H9 (cell line): ENCODE results near the gene TMEM38A. TPM values are rescaled to one million over a fixed set of nuclear protein-coding genes. Genes with fewer than 3 reads are reported as not detected.
A peak's percentile ranks its signal among the peaks of the same experiment; 100 is the strongest.
"Not testable (repeated sequence)": the region's sequence is repeated elsewhere in the genome, so short reads cannot be mapped to it uniquely, and the experiment has no call there.

Experiments
- DNase-seq: peaks from one replicate; pipeline ENCODE4 v3.0.0-alpha.2; 2017
- H2AFZ ChIP-seq: one replicate; pipeline ENCODE4 v1.6.1; 2013; ENCODE audit warnings: mild to moderate bottlenecking, low read length, control low read depth, moderate library complexity
- H2AK5ac ChIP-seq: 2 replicates; pipeline ENCODE4 v1.6.1; 2013; ENCODE audit warnings: low read length, control low read depth, mixed read lengths; ENCODE audit not compliant: insufficient read length
- H2BK120ac ChIP-seq: one replicate; pipeline ENCODE4 v1.6.1; 2013; ENCODE audit warnings: low read depth, mild to moderate bottlenecking, low read length, control low read depth, inconsistent platforms; ENCODE audit not compliant: poor library complexity, severe bottlenecking
- H2BK12ac ChIP-seq: 2 replicates; pipeline ENCODE4 v1.6.1; 2013; ENCODE audit warnings: low read length, control low read depth, mixed read lengths, low read depth; ENCODE audit not compliant: insufficient read length
- H2BK15ac ChIP-seq: 2 replicates; pipeline ENCODE4 v1.6.1; 2013; ENCODE audit warnings: low read depth, low read length, control low read depth
- H2BK20ac ChIP-seq: one replicate; pipeline ENCODE4 v1.6.1; 2013; ENCODE audit warnings: low read depth, mild to moderate bottlenecking, low read length, control low read depth, inconsistent platforms; ENCODE audit not compliant: poor library complexity, severe bottlenecking
- H2BK5ac ChIP-seq: 2 replicates; pipeline ENCODE4 v1.6.1; 2013; ENCODE audit warnings: low read length, control low read depth, mixed read lengths; ENCODE audit not compliant: insufficient read length
- H3K14ac ChIP-seq: 2 replicates; pipeline ENCODE4 v1.6.1; 2013; ENCODE audit warnings: low read length, control low read depth; ENCODE audit not compliant: insufficient read depth
- H3K18ac ChIP-seq: 2 replicates; pipeline ENCODE4 v1.6.1; 2013; ENCODE audit warnings: low read depth, mild to moderate bottlenecking, mixed read lengths, low read length, control low read depth; ENCODE audit not compliant: insufficient read length
- H3K23ac ChIP-seq: 2 replicates; pipeline ENCODE4 v1.6.1; 2013; ENCODE audit warnings: low read length, control low read depth, mixed read lengths, low read depth; ENCODE audit not compliant: insufficient read length
- H3K23me2 ChIP-seq: 2 replicates; pipeline ENCODE4 v1.6.1; 2013; ENCODE audit warnings: low read depth, mild to moderate bottlenecking, mixed read lengths, low read length, control low read depth; ENCODE audit not compliant: insufficient read length, poor library complexity, severe bottlenecking
- H3K27ac ChIP-seq: 2 replicates; pipeline ENCODE4 v1.5.1; 2013; ENCODE audit warnings: low read length, control low read depth, mixed read lengths, low read depth; ENCODE audit not compliant: insufficient read length
- H3K27me3 ChIP-seq: 2 replicates; pipeline ENCODE4 v1.6.1; 2013; ENCODE audit warnings: low read length, control low read depth, inconsistent platforms; ENCODE audit not compliant: insufficient read depth
- H3K4ac ChIP-seq: 2 replicates; pipeline ENCODE4 v1.6.1; 2013; ENCODE audit warnings: low read depth, mild to moderate bottlenecking, control low read depth, inconsistent platforms, low read length, moderate library complexity
- H3K4me1 ChIP-seq: 2 replicates; pipeline ENCODE4 v1.6.1; 2013; ENCODE audit warnings: low read length, control low read depth, inconsistent platforms; ENCODE audit not compliant: insufficient read depth
- H3K4me2 ChIP-seq: 2 replicates; pipeline ENCODE4 v1.6.1; 2013; ENCODE audit warnings: low read length, control low read depth, mixed read lengths; ENCODE audit not compliant: insufficient read length, insufficient read depth
- H3K56ac ChIP-seq: 2 replicates; pipeline ENCODE4 v1.6.1; 2013; ENCODE audit warnings: low read depth, mild to moderate bottlenecking, mixed read lengths, low read length, control low read depth; ENCODE audit not compliant: insufficient read length
- H3K79me1 ChIP-seq: 2 replicates; pipeline ENCODE4 v1.6.1; 2013; ENCODE audit warnings: low read depth, mild to moderate bottlenecking, moderate library complexity, low read length, control low read depth, inconsistent platforms; ENCODE audit not compliant: insufficient read depth, poor library complexity, severe bottlenecking
- H3K79me2 ChIP-seq: 2 replicates; pipeline ENCODE4 v1.6.1; 2013; ENCODE audit warnings: low read length, control low read depth, inconsistent platforms; ENCODE audit not compliant: insufficient read depth
- H3K9ac ChIP-seq: 2 replicates; pipeline ENCODE4 v1.6.1; 2013; ENCODE audit warnings: low read length, control low read depth, mixed read lengths; ENCODE audit not compliant: insufficient read length; ENCODE audit errors: extremely low read depth
- H3K9me3 ChIP-seq: one replicate; pipeline ENCODE4 v1.6.1; 2013; ENCODE audit warnings: low read depth, low read length, inconsistent platforms; ENCODE audit not compliant: control insufficient read depth
- H3T11ph ChIP-seq: one replicate; pipeline ENCODE4 v1.6.1; 2013; ENCODE audit warnings: mild to moderate bottlenecking, low read length, control low read depth, inconsistent platforms
- H4K20me1 ChIP-seq: one replicate; pipeline ENCODE4 v1.6.1; 2013; ENCODE audit not compliant: control insufficient read depth, insufficient read length, insufficient read depth
- H4K5ac ChIP-seq: 2 replicates; pipeline ENCODE4 v1.6.1; 2013; ENCODE audit warnings: low read depth, mild to moderate bottlenecking, mixed read lengths, low read length, control low read depth; ENCODE audit not compliant: insufficient read length
- H4K8ac ChIP-seq: replicated peaks from 2 replicates; pipeline ENCODE4 v1.6.1; 2013; ENCODE audit warnings: low read length, control low read depth, mixed read lengths, low read depth; ENCODE audit not compliant: insufficient read length
- H4K91ac ChIP-seq: 2 replicates; pipeline ENCODE4 v1.6.1; 2013; ENCODE audit warnings: low read depth, mild to moderate bottlenecking, moderate library complexity, mixed read lengths, low read length, control low read depth; ENCODE audit not compliant: insufficient read length
- H3K27ac Mint-ChIP-seq, 3 experiments: 2 replicates in 2 of 3; 3 replicates in 1 of 3; pipeline ENCODE4 v1.8.0; 2020 to 2021; ENCODE audit warnings: mixed read lengths in 3 of 3, mild to moderate bottlenecking in 1 of 3, moderate library complexity in 1 of 3
- H3K27me3 Mint-ChIP-seq: 2 replicates; pipeline ENCODE4 v1.8.0; 2021; ENCODE audit warnings: low read depth, mild to moderate bottlenecking, moderate library complexity, mixed read lengths
- H3K36me3 Mint-ChIP-seq, 3 experiments: 2 replicates in 2 of 3; 3 replicates in 1 of 3; pipeline ENCODE4 v1.8.0; 2020 to 2021; ENCODE audit warnings: low read depth in 3 of 3, mixed read lengths in 3 of 3; ENCODE audit not compliant: insufficient read depth in 1 of 3
- H3K4me1 Mint-ChIP-seq, 2 experiments: 2 replicates each; pipeline ENCODE4 v1.8.0; 2020; ENCODE audit warnings: mixed read lengths in 2 of 2
- H3K4me3 Mint-ChIP-seq, 2 experiments: 2 replicates in 1 of 2; 3 replicates in 1 of 2; pipeline ENCODE4 v1.8.0; 2020 to 2021; ENCODE audit warnings: mild to moderate bottlenecking in 2 of 2, mixed read lengths in 2 of 2, moderate library complexity in 1 of 2
- H3K9me3 Mint-ChIP-seq, 2 experiments: 2 replicates in 1 of 2; 3 replicates in 1 of 2; pipeline ENCODE4 v1.8.0; 2020; ENCODE audit warnings: mild to moderate bottlenecking in 2 of 2, mixed read lengths in 2 of 2, moderate library complexity in 1 of 2
- CTCF ChIP-seq: fragments of 200-600 bp; sonication (generic); conservative IDR thresholded peaks from 3 replicates; pipeline ENCODE4 v1.8.0; 2021; ENCODE audit warnings: antibody characterized with exemption, mild to moderate bottlenecking
- whole genome bisulfite sequencing: extraction: QIAGEN DNeasy Blood & Tissue Kit; methylation state at CpG from one replicate; pipeline ENCODE4 v1.1.7; 2013; ENCODE audit warnings: missing lambda C conversion rate, low lambda C conversion rate, mixed read lengths; ENCODE audit not compliant: insufficient read length; ENCODE audit errors: extremely low coverage; 5-methylcytosine and 5-hydroxymethylcytosine counted together
- total RNA-seq: library from RNA; stranded (reverse); gene quantifications from 2 replicates; pipeline ENCODE4 v1.2.1, GENCODE V29; 2021

The TMEM38A gene
- total RNA-seq, 1 experiment from 2014 or later = 7.4 TPM

- no peak overlapping the region for H4K5ac ChIP-seq
- H3K27ac Mint-ChIP-seq = no peak overlapping the region
- no peaks in the 10 kb centered on the region for H3K9me3 ChIP-seq
- H3K36me3 Mint-ChIP-seq = peaks cover 0 to 4% (median 0%) of the 10 kb centered on the region in 3 experiments; a peak in 3 of 7 replicates
- H3K79me2 ChIP-seq = no peaks in the 10 kb centered on the region
- H4K91ac ChIP-seq = no peak overlapping the region
- H2AFZ ChIP-seq = no peak overlapping the region
- no peak overlapping the region for H3K18ac ChIP-seq
- no peak overlapping the region for H2BK5ac ChIP-seq
- no peak overlapping the region for H3K56ac ChIP-seq
- H2BK15ac ChIP-seq = no peak overlapping the region
- H3K4me1 ChIP-seq = no peaks in the 10 kb centered on the region
- H3K9me3 Mint-ChIP-seq = peaks cover 17 to 19% of the 10 kb centered on the region in 2 experiments
- no peaks in the 10 kb centered on the region for H4K20me1 ChIP-seq
- no peak overlapping the region for H3K4me2 ChIP-seq
- H2BK12ac ChIP-seq = no peak overlapping the region
- H2AK5ac ChIP-seq = no peak overlapping the region
- H3K27ac ChIP-seq = no peak overlapping the region
- no peak overlapping the region for H3K14ac ChIP-seq
- no peak overlapping the region for H3K9ac ChIP-seq
- no peak overlapping the region for H3K23ac ChIP-seq
- no peak overlapping the region for H2BK120ac ChIP-seq
- H3K79me1 ChIP-seq = no peaks in the 10 kb centered on the region
- H3K4ac ChIP-seq = no peak overlapping the region
- no peaks in the 10 kb centered on the region for H3K23me2 ChIP-seq
- H4K8ac ChIP-seq = no peak overlapping the region
- peaks cover 5% of the 10 kb centered on the region for H3K27me3 Mint-ChIP-seq
- no peak for TF ChIP-seq CTCF
- no peak overlapping the region for H3T11ph ChIP-seq
- no peak overlapping the region for H3K4me3 Mint-ChIP-seq
- DNase-seq = no peak
- no peak overlapping the region for H2BK20ac ChIP-seq
- H3K4me1 Mint-ChIP-seq = no peaks in the 10 kb centered on the region
- H3K27me3 ChIP-seq = no peaks in the 10 kb centered on the region
- no CpG with 5 or more reads among the region's 11 CpGs for WGBS
Measured at GRCh38 chr19:16726916-16727315, 66.0 kb downstream of the TMEM38A start.

GRCh38 chr19:16735650-16736266, 74.8 kb downstream of the TMEM38A start:
- not testable (repeated sequence) for H2BK5ac ChIP-seq

More at GRCh38 chr19:16735650-16736266, 74.8 kb downstream of the TMEM38A start:
- H3K56ac ChIP-seq, H4K20me1 ChIP-seq, H3K36me3 Mint-ChIP-seq, DNase-seq, H3K4me2 ChIP-seq, H3K4me1 Mint-ChIP-seq, H3K18ac ChIP-seq, H3K27ac ChIP-seq, H3K27me3 ChIP-seq, H4K8ac ChIP-seq, H3K4me1 ChIP-seq, H2BK20ac ChIP-seq, H3K79me1 ChIP-seq, H3K27me3 Mint-ChIP-seq, H2AFZ ChIP-seq, H2BK12ac ChIP-seq, H3K23ac ChIP-seq, H2BK15ac ChIP-seq, H3K9me3 ChIP-seq, H3K9me3 Mint-ChIP-seq, H2AK5ac ChIP-seq, H3K14ac ChIP-seq, H3K23me2 ChIP-seq, H3K79me2 ChIP-seq, H3K9ac ChIP-seq, H3K4ac ChIP-seq, H3K4me3 Mint-ChIP-seq, H4K5ac ChIP-seq, H2BK120ac ChIP-seq, H4K91ac ChIP-seq, H3T11ph ChIP-seq: not testable (repeated sequence)
- H3K27ac Mint-ChIP-seq = peak overlapping the region in 1 of 3 experiments; percentile 68; a peak in 1 of 7 replicates
- WGBS = no CpG with 5 or more reads among the region's 4 CpGs
